ENCODE measurements around the gene TRPM4.

TRPM4 gene

DNA sequence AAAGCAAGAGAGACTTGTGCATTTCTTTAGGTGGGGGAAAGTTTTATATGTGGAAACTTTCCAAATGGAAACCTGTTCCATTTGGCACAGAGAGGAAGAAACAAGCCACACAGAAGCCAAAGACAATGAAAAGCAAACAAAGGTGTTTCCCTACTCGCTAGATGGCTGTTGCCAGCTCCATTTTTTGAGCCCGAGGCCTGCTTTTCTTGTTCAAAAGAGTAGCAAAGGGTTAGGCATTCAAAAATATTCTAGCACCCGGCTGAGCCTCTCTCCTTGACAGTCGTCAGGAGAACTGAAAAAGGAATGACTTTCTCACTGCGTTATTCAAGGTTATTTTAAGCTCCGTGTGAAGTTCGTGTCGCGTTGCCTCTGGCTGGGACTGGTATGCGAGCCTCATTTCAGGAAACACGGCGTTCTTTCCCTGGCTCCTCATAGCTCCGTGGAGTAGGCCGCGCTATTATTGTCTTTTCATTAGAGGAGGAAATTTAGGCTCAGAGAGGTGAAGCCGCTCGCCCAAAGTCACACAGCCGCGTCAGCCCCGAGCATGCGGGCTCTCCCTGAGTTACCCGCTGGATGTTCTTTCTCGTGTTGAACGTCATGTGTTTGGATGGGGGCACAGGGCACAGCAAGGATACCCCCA is 7.6 kb downstream of the TRPM4 start:
- TF ChIP-seq, protein P1, sequence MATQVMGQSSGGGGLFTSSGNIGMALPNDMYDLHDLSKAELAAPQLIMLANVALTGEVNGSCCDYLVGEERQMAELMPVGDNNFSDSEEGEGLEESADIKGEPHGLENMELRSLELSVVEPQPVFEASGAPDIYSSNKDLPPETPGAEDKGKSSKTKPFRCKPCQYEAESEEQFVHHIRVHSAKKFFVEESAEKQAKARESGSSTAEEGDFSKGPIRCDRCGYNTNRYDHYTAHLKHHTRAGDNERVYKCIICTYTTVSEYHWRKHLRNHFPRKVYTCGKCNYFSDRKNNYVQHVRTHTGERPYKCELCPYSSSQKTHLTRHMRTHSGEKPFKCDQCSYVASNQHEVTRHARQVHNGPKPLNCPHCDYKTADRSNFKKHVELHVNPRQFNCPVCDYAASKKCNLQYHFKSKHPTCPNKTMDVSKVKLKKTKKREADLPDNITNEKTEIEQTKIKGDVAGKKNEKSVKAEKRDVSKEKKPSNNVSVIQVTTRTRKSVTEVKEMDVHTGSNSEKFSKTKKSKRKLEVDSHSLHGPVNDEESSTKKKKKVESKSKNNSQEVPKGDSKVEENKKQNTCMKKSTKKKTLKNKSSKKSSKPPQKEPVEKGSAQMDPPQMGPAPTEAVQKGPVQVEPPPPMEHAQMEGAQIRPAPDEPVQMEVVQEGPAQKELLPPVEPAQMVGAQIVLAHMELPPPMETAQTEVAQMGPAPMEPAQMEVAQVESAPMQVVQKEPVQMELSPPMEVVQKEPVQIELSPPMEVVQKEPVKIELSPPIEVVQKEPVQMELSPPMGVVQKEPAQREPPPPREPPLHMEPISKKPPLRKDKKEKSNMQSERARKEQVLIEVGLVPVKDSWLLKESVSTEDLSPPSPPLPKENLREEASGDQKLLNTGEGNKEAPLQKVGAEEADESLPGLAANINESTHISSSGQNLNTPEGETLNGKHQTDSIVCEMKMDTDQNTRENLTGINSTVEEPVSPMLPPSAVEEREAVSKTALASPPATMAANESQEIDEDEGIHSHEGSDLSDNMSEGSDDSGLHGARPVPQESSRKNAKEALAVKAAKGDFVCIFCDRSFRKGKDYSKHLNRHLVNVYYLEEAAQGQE (IDR thresholded peaks at IDR 0.05; ENCODE audit: low read depth): no peak
- no peak for TF ChIP-seq TAF1 (IDR thresholded peaks at IDR 0.05; ENCODE audit: low read depth)
- TF ChIP-seq, protein P2, sequence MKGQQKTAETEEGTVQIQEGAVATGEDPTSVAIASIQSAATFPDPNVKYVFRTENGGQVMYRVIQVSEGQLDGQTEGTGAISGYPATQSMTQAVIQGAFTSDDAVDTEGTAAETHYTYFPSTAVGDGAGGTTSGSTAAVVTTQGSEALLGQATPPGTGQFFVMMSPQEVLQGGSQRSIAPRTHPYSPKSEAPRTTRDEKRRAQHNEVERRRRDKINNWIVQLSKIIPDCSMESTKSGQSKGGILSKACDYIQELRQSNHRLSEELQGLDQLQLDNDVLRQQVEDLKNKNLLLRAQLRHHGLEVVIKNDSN (IDR thresholded peaks at IDR 0.05): no peak
- no peak for TF ChIP-seq TEAD4 (IDR thresholded peaks at IDR 0.05)
- TF ChIP-seq ZBTB7A (IDR thresholded peaks at IDR 0.05; ENCODE audit: low read depth): no peak
- TF ChIP-seq, protein P3, sequence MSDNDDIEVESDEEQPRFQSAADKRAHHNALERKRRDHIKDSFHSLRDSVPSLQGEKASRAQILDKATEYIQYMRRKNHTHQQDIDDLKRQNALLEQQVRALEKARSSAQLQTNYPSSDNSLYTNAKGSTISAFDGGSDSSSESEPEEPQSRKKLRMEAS (IDR thresholded peaks at IDR 0.05): no peak
- no peak for TF ChIP-seq TCF12 (IDR thresholded peaks at IDR 0.05; ENCODE audit: low read depth)

DNA sequence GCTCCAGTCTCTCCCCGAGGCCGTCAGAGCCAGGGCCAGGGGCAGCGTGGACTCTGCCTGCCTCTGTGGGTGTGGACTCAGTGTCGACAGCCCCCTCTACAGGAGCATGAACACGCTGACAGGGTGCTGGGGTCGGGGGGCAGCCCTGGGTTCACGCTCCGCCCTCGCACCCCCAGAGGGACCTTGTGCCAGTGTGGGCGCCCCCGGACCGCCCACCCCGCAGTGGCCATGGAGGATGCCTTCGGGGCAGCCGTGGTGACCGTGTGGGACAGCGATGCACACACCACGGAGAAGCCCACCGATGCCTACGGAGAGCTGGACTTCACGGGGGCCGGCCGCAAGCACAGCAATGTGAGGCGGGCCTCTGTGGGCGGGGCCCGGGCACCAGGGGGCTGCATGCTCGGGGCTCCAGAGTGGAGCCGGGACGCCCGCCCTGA is 8.3 kb downstream of the TRPM4 start:
- TF ChIP-seq FOXM1 (IDR thresholded peaks at IDR 0.05; ENCODE audit: borderline replicate concordance, low read depth) (no peak), CREB1 (IDR thresholded peaks at IDR 0.05; ENCODE audit: low read depth) (no peak), TEAD4 (IDR thresholded peaks at IDR 0.05) (no peak)
- TF ChIP-seq, protein P2 (IDR thresholded peaks at IDR 0.05): no peak

DNA sequence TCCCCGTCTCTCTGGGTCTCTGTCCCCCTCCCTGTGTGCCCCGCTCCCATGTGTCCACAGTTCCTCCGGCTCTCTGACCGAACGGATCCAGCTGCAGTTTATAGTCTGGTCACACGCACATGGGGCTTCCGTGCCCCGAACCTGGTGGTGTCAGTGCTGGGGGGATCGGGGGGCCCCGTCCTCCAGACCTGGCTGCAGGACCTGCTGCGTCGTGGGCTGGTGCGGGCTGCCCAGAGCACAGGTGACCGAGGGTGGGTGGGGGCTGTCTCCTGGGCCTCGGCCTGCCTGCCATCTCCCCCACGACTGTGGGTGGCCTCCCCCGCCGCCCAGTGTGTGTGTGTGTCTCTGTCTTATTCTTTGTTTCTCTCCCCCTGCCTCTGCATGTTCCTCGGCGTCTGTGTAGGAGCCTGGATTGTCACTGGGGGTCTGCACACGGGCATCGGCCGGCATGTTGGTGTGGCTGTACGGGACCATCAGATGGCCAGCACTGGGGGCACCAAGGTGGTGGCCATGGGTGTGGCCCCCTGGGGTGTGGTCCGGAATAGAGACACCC is 10.3 kb downstream of the TRPM4 start:
- TF ChIP-seq CREB1 (IDR thresholded peaks at IDR 0.05; ENCODE audit: low read depth): no peak
- TF ChIP-seq TCF12 (IDR thresholded peaks at IDR 0.05; ENCODE audit: low read depth): no peak
- TF ChIP-seq, protein P2 (IDR thresholded peaks at IDR 0.05): no peak
- TF ChIP-seq YY1 (IDR thresholded peaks at IDR 0.05; ENCODE audit: low read depth): no peak

DNA sequence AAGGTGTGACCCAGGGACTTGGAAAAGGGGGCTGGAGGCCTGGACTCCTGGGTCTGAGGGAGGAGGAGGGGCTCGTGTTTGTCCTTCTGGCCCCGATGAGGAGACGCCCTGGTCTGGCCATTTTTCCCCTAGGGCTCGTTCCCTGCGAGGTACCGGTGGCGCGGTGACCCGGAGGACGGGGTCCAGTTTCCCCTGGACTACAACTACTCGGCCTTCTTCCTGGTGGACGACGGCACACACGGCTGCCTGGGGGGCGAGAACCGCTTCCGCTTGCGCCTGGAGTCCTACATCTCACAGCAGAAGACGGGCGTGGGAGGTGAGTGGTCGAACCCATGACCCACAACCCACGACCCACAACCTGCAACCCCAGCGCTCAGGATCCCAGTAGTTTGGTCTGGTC is 10.8 kb downstream of the TRPM4 start:
- TF ChIP-seq, protein P2 (IDR thresholded peaks at IDR 0.05): no peak
- TF ChIP-seq ZBTB7A (IDR thresholded peaks at IDR 0.05; ENCODE audit: low read depth) (no peak), FOXM1 (IDR thresholded peaks at IDR 0.05; ENCODE audit: borderline replicate concordance, low read depth) (no peak), TEAD4 (IDR thresholded peaks at IDR 0.05) (no peak), RAD21 (IDR thresholded peaks at IDR 0.05; ENCODE audit: low read depth) (no peak), TAF1 (IDR thresholded peaks at IDR 0.05; ENCODE audit: low read depth) (no peak), CEBPB (IDR thresholded peaks at IDR 0.05) (no peak), YY1 (IDR thresholded peaks at IDR 0.05; ENCODE audit: low read depth) (no peak)
- TF ChIP-seq, protein P1 (IDR thresholded peaks at IDR 0.05; ENCODE audit: low read depth): no peak

DNA sequence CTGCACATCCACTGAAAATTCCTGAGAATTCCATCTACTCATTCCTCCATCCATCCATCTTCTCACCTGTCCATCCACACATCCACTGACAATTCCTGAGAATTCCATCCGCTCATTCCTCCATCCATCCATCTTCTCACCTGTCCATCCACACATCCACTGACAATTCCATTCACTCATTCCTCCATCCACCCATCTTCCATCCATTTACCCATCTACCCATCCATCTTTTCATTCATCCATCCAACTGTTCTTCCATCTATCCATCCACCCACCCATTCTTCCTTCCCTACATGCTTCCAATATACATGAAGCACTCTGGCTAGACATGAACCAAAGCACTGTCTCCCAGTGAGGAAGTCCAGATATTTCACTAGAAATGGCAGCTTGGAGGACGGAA is 15.6 kb downstream of the TRPM4 start:
- TF ChIP-seq EP300 (IDR thresholded peaks at IDR 0.05; ENCODE audit: borderline replicate concordance) (no peak), ZBTB7A (IDR thresholded peaks at IDR 0.05; ENCODE audit: low read depth) (no peak), RAD21 (IDR thresholded peaks at IDR 0.05; ENCODE audit: low read depth) (no peak), EGR1 (IDR thresholded peaks at IDR 0.05) (no peak), FOXM1 (IDR thresholded peaks at IDR 0.05; ENCODE audit: borderline replicate concordance, low read depth) (no peak), TEAD4 (IDR thresholded peaks at IDR 0.05) (no peak), NFIC (IDR thresholded peaks at IDR 0.05) (no peak), TCF12 (IDR thresholded peaks at IDR 0.05; ENCODE audit: low read depth) (no peak)
- TF ChIP-seq, protein P2 (IDR thresholded peaks at IDR 0.05): no peak
- TF ChIP-seq, protein P3 (IDR thresholded peaks at IDR 0.05): no peak
- TF ChIP-seq, protein P1 (IDR thresholded peaks at IDR 0.05; ENCODE audit: low read depth): no peak
